Activated CD4-positive, alpha-beta T cell treated with anti-CD3 and anti-CD28 coated beads, Interleukin-2, Interleukin-6, amounts not matched to agents 100 ng/mL and 50 ng/mL, durations not matched to agents 16 hours and 8 hours (primary cell): ENCODE results near the gene HSPB7.
A peak's percentile ranks its signal among the peaks of the same experiment; 100 is the strongest.

Source experiments
- DNase-seq: peaks from one replicate; pipeline ENCODE4 v3.0.0-alpha.2; 2020

The HSPB7 gene

DNA sequence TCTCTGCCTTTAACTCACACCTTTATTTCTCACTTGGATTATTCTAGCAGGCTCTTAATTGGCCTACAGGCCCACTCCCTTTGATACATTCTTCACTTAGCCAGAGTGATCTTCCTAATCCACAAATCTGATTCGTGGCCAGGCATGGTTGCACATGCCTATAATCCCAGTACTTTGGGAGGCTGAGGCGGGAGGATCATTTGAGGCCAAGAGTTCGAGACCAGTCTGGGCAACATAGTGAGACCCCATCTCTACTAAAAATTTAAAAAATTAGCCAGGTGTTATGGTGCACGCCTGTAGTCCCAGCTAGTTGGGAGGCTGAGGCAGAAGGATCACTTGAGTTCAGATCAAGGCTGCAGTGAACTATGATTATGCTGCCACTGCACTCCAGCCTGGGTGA lies 44.1 kb downstream of the HSPB7 start:
- DNase-seq = no peak

DNA sequence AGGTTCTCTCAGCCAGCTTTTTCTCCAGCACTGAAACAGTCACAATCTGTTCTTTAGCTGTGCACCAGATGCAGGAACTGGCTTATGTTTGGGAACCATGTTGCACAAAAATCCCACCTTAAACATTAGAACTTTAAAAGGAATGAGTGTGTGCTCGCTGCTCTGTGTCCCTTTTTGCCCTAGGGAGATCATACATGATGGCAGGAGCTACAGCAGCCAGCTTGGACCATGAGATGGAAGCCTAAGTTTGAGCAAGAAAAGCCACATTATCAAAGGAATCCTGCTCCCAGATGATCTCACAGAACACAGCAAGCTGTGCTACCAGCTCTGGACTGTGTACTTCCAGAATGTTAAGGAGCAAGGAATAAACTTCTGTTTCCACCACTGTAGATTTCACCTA lies 45.4 kb downstream of the HSPB7 start:
- DNase-seq = no peak

DNA sequence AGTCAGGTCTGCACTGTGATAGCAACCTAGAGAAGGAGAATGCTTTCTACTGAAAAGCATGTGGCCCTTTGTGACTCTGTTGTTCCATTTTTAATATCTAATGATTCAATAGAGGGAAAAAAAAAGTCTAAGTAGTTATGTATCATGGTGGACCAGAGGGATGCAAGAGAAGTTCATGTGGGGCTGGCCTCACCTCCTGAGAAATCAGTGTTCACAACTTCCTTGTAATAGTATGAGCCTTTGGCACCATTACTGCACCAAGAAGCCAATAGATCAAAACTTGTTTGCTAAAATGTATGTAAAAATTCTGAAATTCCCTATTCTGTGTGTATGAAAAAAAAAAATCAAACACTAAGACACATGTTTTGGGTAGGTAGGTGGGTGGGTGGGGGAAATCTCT lies 46.9 kb downstream of the HSPB7 start:
- DNase-seq = no peak

DNA sequence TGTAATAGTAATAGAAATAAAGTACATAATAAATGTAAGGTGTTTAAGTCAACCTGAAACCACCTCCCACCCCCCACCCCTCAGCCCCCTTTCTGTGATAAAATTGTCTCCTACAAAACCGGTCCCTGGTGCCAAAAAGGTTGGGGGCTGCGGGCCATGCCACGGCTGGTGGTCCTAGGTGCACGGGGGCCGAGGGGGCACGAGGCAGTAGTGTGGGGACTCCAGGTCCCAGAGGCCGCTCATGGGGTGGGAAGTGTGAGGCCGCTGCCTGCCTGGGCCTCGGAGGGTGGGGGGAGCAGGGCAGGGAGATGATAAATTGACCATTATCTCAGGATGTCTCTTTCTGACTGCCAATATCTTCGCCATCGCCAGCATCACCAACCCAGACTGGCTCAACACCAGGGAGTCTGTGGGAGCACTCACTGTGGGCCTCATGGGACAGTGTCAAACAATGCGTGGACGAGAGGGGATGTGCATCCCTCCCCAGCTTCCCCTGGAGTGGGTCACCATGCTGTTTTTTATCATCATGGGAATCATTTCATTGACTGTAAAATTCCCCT lies 48.4 kb downstream of the HSPB7 start:
- no peak for DNase-seq

DNA sequence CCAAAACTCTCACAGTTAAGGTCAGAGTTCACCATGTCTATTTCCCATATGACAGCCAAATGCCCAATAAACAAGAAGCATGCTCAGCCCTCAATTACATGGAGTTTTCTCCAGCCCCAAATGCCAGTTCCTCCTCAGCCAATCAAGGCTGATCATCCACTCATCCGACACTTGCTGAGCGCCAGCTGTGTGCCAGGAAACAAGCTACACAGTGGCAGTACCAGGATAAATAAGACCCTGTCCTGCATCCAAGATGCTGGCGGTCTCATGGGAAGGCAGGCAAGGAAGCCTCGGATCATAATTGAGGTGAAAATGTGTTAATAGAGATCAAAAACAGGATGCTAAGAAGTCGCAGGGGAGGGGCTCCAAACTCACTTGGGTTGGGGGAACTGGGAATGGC lies 49.7 kb downstream of the HSPB7 start:
- DNase-seq = no peak

DNA sequence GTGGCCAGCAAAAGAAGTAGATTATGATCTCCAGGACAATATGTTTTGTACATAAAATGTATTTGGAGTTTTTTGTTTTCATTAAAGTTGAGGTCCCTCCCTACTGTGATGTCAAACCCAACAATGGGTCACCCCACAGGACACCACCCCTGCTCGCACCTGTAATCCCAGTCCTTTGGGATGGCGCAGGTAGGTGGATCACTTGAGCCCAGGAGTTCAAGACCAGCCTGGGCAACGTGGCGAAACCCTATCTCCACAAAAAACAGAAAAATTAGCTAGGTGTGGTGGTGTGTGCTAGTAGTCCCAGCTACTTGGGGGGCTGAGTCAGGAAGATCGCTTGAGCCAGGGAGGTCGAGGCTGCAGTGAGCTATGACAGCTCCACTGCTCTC lies 50.9 kb downstream of the HSPB7 start:
- DNase-seq = no peak

DNA sequence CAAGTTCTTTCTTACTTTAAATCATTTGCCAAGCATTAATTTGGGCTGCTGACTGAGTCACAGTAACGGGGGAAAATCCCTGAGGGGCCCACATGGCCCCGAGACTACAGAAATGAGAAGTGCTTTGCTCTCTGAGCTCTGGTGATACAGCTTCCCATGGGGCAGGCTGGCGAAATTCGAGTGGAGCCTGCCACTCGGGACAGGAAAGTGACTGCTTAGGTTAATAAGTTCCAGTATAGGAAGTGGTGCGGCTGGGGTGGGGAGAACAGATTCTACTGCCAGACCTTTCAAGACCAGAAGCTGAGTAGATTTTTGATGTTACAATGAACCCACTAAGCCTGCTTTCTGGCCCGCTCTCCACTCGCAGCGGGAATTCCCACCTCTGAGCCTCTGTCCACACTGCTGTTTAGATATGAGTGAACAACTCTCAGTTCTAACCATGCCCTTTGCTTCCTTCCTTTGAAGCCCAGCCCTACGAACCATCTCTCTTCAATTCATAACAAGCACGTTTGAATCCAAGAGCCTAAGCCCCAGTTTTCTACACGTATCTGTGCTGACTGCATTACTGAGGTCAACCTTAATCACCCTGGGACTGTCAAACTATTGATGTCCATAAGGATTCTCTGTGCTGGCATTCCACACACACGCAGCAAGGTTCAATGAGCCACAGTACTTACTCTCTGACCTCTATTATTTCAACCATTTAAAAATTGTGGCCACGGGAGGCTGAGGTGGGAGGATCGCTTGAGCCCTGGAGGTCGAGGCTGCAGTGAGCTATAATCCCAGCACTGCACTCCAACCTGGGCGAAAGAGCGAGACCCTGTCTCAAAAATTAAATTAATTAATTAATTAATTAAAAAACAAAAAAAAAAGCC lies 51.5 kb downstream of the HSPB7 start:
- DNase-seq = peak; percentile 94

DNA sequence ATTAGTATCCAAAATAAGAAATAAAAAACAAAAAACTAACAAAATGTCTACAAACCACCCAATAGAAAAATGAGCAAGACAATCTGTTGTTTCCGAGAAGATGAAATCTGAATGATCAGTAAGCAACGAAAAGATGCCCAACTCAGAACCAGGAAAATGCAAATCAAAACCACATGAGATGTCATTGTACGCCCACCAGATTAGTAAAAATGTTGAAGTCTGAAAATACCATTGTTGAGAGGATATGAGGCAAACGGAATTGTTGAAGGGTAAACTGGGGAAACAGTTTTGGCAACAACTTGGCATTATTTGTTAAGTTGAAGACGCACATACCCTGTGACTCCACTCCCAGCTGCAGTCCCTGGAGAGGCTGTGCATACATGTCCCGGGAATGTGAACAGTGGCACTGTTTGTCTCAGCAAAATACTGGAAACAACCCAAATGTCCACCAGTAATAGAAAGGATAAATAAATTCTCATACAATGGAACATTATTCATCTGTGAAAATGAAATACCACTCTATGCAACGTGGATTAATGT lies 52.5 kb downstream of the HSPB7 start:
- peak; percentile 82 for DNase-seq
